GM19438 (cell line): ENCODE results near the gene SLC16A13.
"Not testable (repeated sequence)": the region's sequence is repeated elsewhere in the genome, so short reads cannot be mapped to it uniquely, and the experiment has no call there.

Experiments
- ATAC-seq: cut with Tn5 transposase; IDR thresholded peaks from one replicate; pipeline ENCODE4 v1.9.1; 2021; ENCODE audit warnings: low read depth; ENCODE audit not compliant: unreplicated experiment

Gene SLC16A13

GRCh38 chr17:7027335-7027734 lies 8.5 kb upstream of the SLC16A13 start:
- no peak for ATAC-seq

- no peak for ATAC-seq
Measured at GRCh38 chr17:7029096-7029495, 6.7 kb upstream of the SLC16A13 start.

- ATAC-seq, result no peak
Measured at GRCh38 chr17:7029659-7030058, 6.2 kb upstream of the SLC16A13 start.

- ATAC-seq, result peak; percentile 13
Measured at GRCh38 chr17:7034955-7035590, 742 bp upstream of the SLC16A13 start.

- ATAC-seq, result no peak
Measured at GRCh38 chr17:7038025-7038862, 2.4 kb downstream of the SLC16A13 start.

GRCh38 chr17:7039832-7040231 lies 4.0 kb downstream of the SLC16A13 start:
- ATAC-seq, result no peak

GRCh38 chr17:7041607-7042500 lies 6.0 kb downstream of the SLC16A13 start:
- ATAC-seq, result no peak

- no peak for ATAC-seq
Measured at GRCh38 chr17:7042501-7043181, 6.8 kb downstream of the SLC16A13 start.

GRCh38 chr17:7043182-7043496 lies 7.3 kb downstream of the SLC16A13 start:
- ATAC-seq, result no peak

GRCh38 chr17:7043497-7044198 lies 7.8 kb downstream of the SLC16A13 start, which contains the start of gene SLC16A11:
SLC16A11 (minus strand) TSS chr17:7044092; CDS start chr17:7043513, 579 bp downstream.
- no peak for ATAC-seq

- ATAC-seq, result no peak
Measured at GRCh38 chr17:7045492-7046126, 9.8 kb downstream of the SLC16A13 start.

- ATAC-seq, result no peak
Measured at GRCh38 chr17:7046127-7046724, 10.4 kb downstream of the SLC16A13 start.

GRCh38 chr17:7046725-7047397 lies 11.0 kb downstream of the SLC16A13 start:
- ATAC-seq, result not testable (repeated sequence)

- ATAC-seq, result no peak
Measured at GRCh38 chr17:7047566-7047965, 11.8 kb downstream of the SLC16A13 start.

- no peak for ATAC-seq
Measured at GRCh38 chr17:7048968-7049367, 13.2 kb downstream of the SLC16A13 start.

- ATAC-seq, result not testable (repeated sequence)
Measured at GRCh38 chr17:7050583-7050982, 14.8 kb downstream of the SLC16A13 start.

- ATAC-seq, result no peak
Measured at GRCh38 chr17:7056386-7056785, 20.6 kb downstream of the SLC16A13 start.

- no peak for ATAC-seq
Measured at GRCh38 chr17:7058831-7059447, 23.1 kb downstream of the SLC16A13 start.
